K562 (cell line): ENCODE results near the gene CTAG2. TPM values are rescaled to one million over a fixed set of nuclear protein-coding genes. Genes with fewer than 3 reads are reported as not detected.

Source experiments
- ATAC-seq: fragments of 200-7000 bp; cut with Tn5 transposase; 3 replicates; pipeline ENCODE4 v1.9.1; 2020; ENCODE audit warnings: moderate library complexity
- BruUV-seq: library from RNA; stranded (reverse); fragments of 400-500 nt; replicated peaks from 2 replicates; lab custom pipeline; 2021; lab: Mats Ljungman, UMichigan
- CTCF ChIA-PET: fragments of 300-600 bp; formaldehyde crosslinking; extraction: SDS; loops from one replicate; lab custom pipeline; 2021; ENCODE audit warnings: low intra/inter-chr PET ratio; lab: Yijun Ruan, JAX
- POLR2A ChIA-PET: fragments of 300-600, 350-650 bp; sonication (Branson Sonifier 250); formaldehyde crosslinking; extraction: SDS; loops from one replicate; lab custom pipeline; 2021; ENCODE audit warnings: antibody characterized with exemption, inconsistent platforms; lab: Yijun Ruan, JAX
- DNase-seq, 4 experiments: peaks; one replicate each; pipeline versions ENCODE4 v3.0.0 to v3.0.0-alpha.2; 2011 to 2018; ENCODE audit warnings: low spot score in 3 of 4, mixed read lengths in 3 of 4; ENCODE audit errors: extremely low read depth in 1 of 4
- FAIRE-seq: peaks from 2 replicates; lab custom pipeline; 2011; peaks lifted over from hg19 to GRCh38; lab: Jason Lieb, UNC
- H2AFZ ChIP-seq: 2 replicates; pipeline ENCODE4 v1.6.0; 2011; ENCODE audit warnings: low read depth, low read length, control low read depth, inconsistent platforms
- H3K27ac ChIP-seq: fragments of 200-600 bp; 3 replicates; pipeline ENCODE4 v1.8.0; 2011; ENCODE audit warnings: low read depth, mild to moderate bottlenecking, control low read depth, inconsistent platforms, low read length, moderate library complexity, mixed read lengths; ENCODE audit errors: extremely low read depth
- H3K27me3 ChIP-seq, 2 experiments: fragments of 300-600 bp in 1 of 2; 2 replicates in 1 of 2; 3 replicates in 1 of 2; pipeline versions ENCODE4 v1.6.0 to v1.8.0; 2011; ENCODE audit warnings: inconsistent platforms in 2 of 2, low read length in 2 of 2, mild to moderate bottlenecking in 1 of 2, mixed read lengths in 1 of 2, moderate library complexity in 1 of 2; ENCODE audit not compliant: control insufficient read depth in 2 of 2, insufficient read depth in 2 of 2
- H3K36me3 ChIP-seq: fragments of 300-600 bp; 3 replicates; pipeline ENCODE4 v1.8.0; 2011; ENCODE audit warnings: mild to moderate bottlenecking, low read length, inconsistent platforms; ENCODE audit not compliant: control insufficient read depth, insufficient read depth
- H3K4me1 ChIP-seq, 2 experiments: fragments of 200-600 bp in 1 of 2; replicated peaks in 1 of 2; 2 replicates in 1 of 2; 3 replicates in 1 of 2; pipeline versions ENCODE4 v1.5.1 to v1.8.0; 2011; ENCODE audit warnings: inconsistent platforms in 2 of 2, low read length in 2 of 2, mild to moderate bottlenecking in 1 of 2, mixed read lengths in 1 of 2, moderate library complexity in 1 of 2; ENCODE audit not compliant: control insufficient read depth in 2 of 2, insufficient read depth in 2 of 2
- H3K4me2 ChIP-seq: 2 replicates; pipeline ENCODE4 v1.6.1; 2011; ENCODE audit warnings: low read length, control low read depth, inconsistent platforms, mixed read lengths; ENCODE audit not compliant: insufficient read depth
- H3K4me3 ChIP-seq: fragments of 200-600 bp; sonication (generic), shearing (Covaris generic); 2 replicates; pipeline ENCODE4 v1.5.1; 2016; ENCODE audit warnings: control low read depth, inconsistent platforms
- H3K79me2 ChIP-seq: fragments of 200-600 bp; 3 replicates; pipeline ENCODE4 v1.8.0; 2011; ENCODE audit warnings: low read length, inconsistent platforms; ENCODE audit not compliant: control insufficient read depth, insufficient read depth
- H3K9ac ChIP-seq, 2 experiments: 2 replicates each; pipeline versions ENCODE4 v1.6.0 to v1.6.1; 2011; ENCODE audit warnings: low read depth in 2 of 2, low read length in 2 of 2, control low read depth in 1 of 2, inconsistent platforms in 1 of 2, mild to moderate bottlenecking in 1 of 2, mixed read lengths in 1 of 2; ENCODE audit not compliant: insufficient read depth in 1 of 2
- H3K9me1 ChIP-seq: one replicate; pipeline ENCODE4 v1.6.0; 2011; ENCODE audit warnings: inconsistent platforms, mild to moderate bottlenecking, low read length, moderate library complexity; ENCODE audit not compliant: control insufficient read depth, insufficient read depth
- H3K9me3 ChIP-seq: replicated peaks from 2 replicates; pipeline ENCODE4 v1.5.1; 2011; ENCODE audit warnings: low read depth, low read length, inconsistent platforms; ENCODE audit not compliant: control insufficient read depth, insufficient read depth
- H4K20me1 ChIP-seq: replicated peaks from 2 replicates; pipeline ENCODE4 v1.6.1; 2011; ENCODE audit warnings: low read length, inconsistent platforms, mixed read lengths; ENCODE audit not compliant: control insufficient read depth, insufficient read depth
- ASH1L ChIP-seq: fragments of 450-650 bp; IDR thresholded peaks from 2 replicates; pipeline ENCODE4 v1.6.1; 2018; ENCODE audit warnings: borderline replicate concordance, mild to moderate bottlenecking, low read depth; ENCODE audit not compliant: partially characterized antibody
- CHAMP1 ChIP-seq: fragments of 450-650 bp; IDR thresholded peaks from 2 replicates; pipeline ENCODE4 v1.6.1; 2016; ENCODE audit warnings: mild to moderate bottlenecking
- CREB3L1 ChIP-seq: fragments of 450-650 bp; IDR thresholded peaks from 2 replicates; pipeline ENCODE4 v1.6.1; 2014; ENCODE audit warnings: low read depth, mild to moderate bottlenecking, moderate library complexity, borderline replicate concordance
- GATA2 ChIP-seq: sonication (generic); formaldehyde crosslinking; IDR thresholded peaks from 2 replicates; pipeline ENCODE4 v1.4.0; 2020; ENCODE audit warnings: mild to moderate bottlenecking, missing genetic modification reagents
- GTF2A2 ChIP-seq: IDR thresholded peaks from 2 replicates; pipeline ENCODE4 v1.6.1; 2016; ENCODE audit warnings: mild to moderate bottlenecking, missing genetic modification characterization, missing compliant biosample characterization
- HDAC2 ChIP-seq: fragments of 450-650 bp; IDR thresholded peaks from 2 replicates; pipeline ENCODE4 v1.6.1; 2016; ENCODE audit warnings: mild to moderate bottlenecking
- MAZ ChIP-seq, 2 experiments: fragments of 450-650 bp in 1 of 2; sonication (generic) in 1 of 2; formaldehyde crosslinking; IDR thresholded peaks in 1 of 2; conservative IDR thresholded peaks in 1 of 2; 2 replicates each; pipeline versions ENCODE4 v1.4.0 to v1.5.0; 2020; ENCODE audit warnings: mild to moderate bottlenecking in 1 of 2, missing genetic modification reagents in 1 of 2
- MECOM ChIP-seq: fragments of 250-450 bp; sonication (Bioruptor Pico); IDR thresholded peaks from 2 replicates; pipeline ENCODE4 v1.8.0; 2022; ENCODE audit warnings: inconsistent platforms
- PHF8 ChIP-seq: fragments of 200-600 bp; sonication (generic); IDR thresholded peaks from 2 replicates; pipeline ENCODE4 v1.6.1; 2012; ENCODE audit warnings: mixed run types, mild to moderate bottlenecking, inconsistent platforms, low read length, moderate library complexity, borderline replicate concordance
- PKNOX1 ChIP-seq: fragments of 450-650 bp; IDR thresholded peaks from 2 replicates; pipeline ENCODE4 v1.6.1; 2016
- PYGO2 ChIP-seq: fragments of 450-650 bp; IDR thresholded peaks from 2 replicates; pipeline ENCODE4 v1.6.1; 2016; ENCODE audit warnings: mild to moderate bottlenecking, missing genetic modification characterization, moderate library complexity, missing compliant biosample characterization
- SNAPC5 ChIP-seq: fragments of 250-450 bp; sonication (Bioruptor Pico); IDR thresholded peaks from 2 replicates; pipeline ENCODE4 v1.8.0; 2021; ENCODE audit warnings: moderate library complexity, mild to moderate bottlenecking, inconsistent platforms
- TBL1XR1 ChIP-seq, 2 experiments: IDR thresholded peaks; 2 replicates each; pipeline ENCODE4 v1.6.1; 2012; ENCODE audit warnings: improper control_type of control experiment in 2 of 2, low read length in 2 of 2, mild to moderate bottlenecking in 1 of 2
- XRCC5 ChIP-seq: fragments of 200-400 bp; formaldehyde crosslinking; IDR thresholded peaks from 2 replicates; pipeline ENCODE4 v1.6.1; 2017; ENCODE audit warnings: low read depth, mild to moderate bottlenecking, low read length
- ZC3H8 ChIP-seq: fragments of 450-650 bp; IDR thresholded peaks from 2 replicates; pipeline ENCODE4 v1.6.1; 2017
- ZFP1 ChIP-seq: fragments of 450-650 bp; formaldehyde crosslinking; IDR thresholded peaks from 2 replicates; pipeline ENCODE4 v1.4.0; 2020; ENCODE audit warnings: mild to moderate bottlenecking, mixed read lengths
- ZNF133 ChIP-seq: fragments of 250-450 bp; sonication (Bioruptor Pico); IDR thresholded peaks from 2 replicates; pipeline ENCODE4 v1.4.0; 2020; ENCODE audit warnings: mild to moderate bottlenecking
- ZNF184 ChIP-seq: sonication (generic); formaldehyde crosslinking; IDR thresholded peaks from 2 replicates; pipeline ENCODE4 v1.5.0; 2020; ENCODE audit warnings: missing genetic modification reagents
- ZNF57 ChIP-seq: fragments of 450-650 bp; formaldehyde crosslinking; IDR thresholded peaks from 2 replicates; pipeline ENCODE4 v1.4.0; 2020; ENCODE audit warnings: mild to moderate bottlenecking, moderate library complexity
- ZNF696 ChIP-seq: fragments of 250-450 bp; sonication (Bioruptor Pico); conservative IDR thresholded peaks from 2 replicates; pipeline ENCODE4 v1.4.0; 2020; ENCODE audit warnings: mild to moderate bottlenecking, moderate library complexity
- WGBS: fragments of 100-300 bp; shearing (Covaris generic); methylation state at CpG from one replicate; pipeline ENCODE4 v1.1.6; 2016; ENCODE audit warnings: low coverage, mixed read lengths; ENCODE audit not compliant: insufficient coverage; ENCODE audit errors: missing lambda C conversion rate; 5-methylcytosine and 5-hydroxymethylcytosine counted together
- in situ Hi-C: fragments of 300-500 bp; cut with MboI; formaldehyde crosslinking; loops from 4 replicates; pipeline ENCODE4 v1.15.0; 2018; ENCODE audit warnings: inconsistent platforms, mixed read lengths
- intact Hi-C: fragments of 100-400 bp; cut with micrococcal nuclease; formaldehyde crosslinking; loops from 2 replicates; pipeline ENCODE4 v1.14.2; 2022
- polyA plus RNA-seq, 8 experiments: library from polyadenylated mRNA; depleted of rRNA in 4 of 8; stranded (reverse) in 5 of 8; unstranded in 3 of 8; fragments of >200 nt; fragmentation: Nextera tagmentation in 2 of 8; fragmentation: Illumina TruSeq in 1 of 8; extraction: Ambion mirVana in 2 of 8; extraction: Trizol in 1 of 8; gene quantifications; 2 replicates each; pipeline versions ENCODE4 v1.2.1 to v1.2.3, GENCODE V29; 2011 to 2014; ENCODE audit warnings: inconsistent platforms in 1 of 8, missing spikeins in 1 of 8
- total RNA-seq, 7 experiments: library from RNA; depleted of rRNA in 6 of 7; stranded (reverse); fragments of >200 nt in 6 of 7; fragmentation: Illumina TruSeq in 2 of 7; extraction: Trizol in 2 of 7; gene quantifications; 2 replicates each; pipeline versions ENCODE4 v1.2.1 to v1.2.3, GENCODE V29; 2011 to 2021; ENCODE audit warnings: low replicate concordance in 1 of 7

CTAG2 gene
- total and polyA plus RNA-seq, 9 of the 15 experiments (the other 6 are each of a cell fraction or from before 2014, with no cell fraction given): 1.7 to 63.0 (median 18.8) TPM

- Histone ChIP-seq H3K9ac (no peak overlapping the region), H3K27me3 (peaks cover 2 to 28% of the 10 kb centered on the region in 2 experiments; a peak in 3 of 5 replicates), H3K79me2 (no peaks in the 10 kb centered on the region; the same call in 2 of the 3 replicates), H2AFZ (no peak overlapping the region), H3K27ac (no peak overlapping the region), H3K9me3 (no peaks in the 10 kb centered on the region), H3K4me1 (peaks cover 0 to 9% of the 10 kb centered on the region in 2 experiments; a peak in 2 of 5 replicates), H3K9me1 (no peaks in the 10 kb centered on the region), H3K4me2 (no peak overlapping the region), H3K36me3 (no peaks in the 10 kb centered on the region), H3K4me3 (no peak overlapping the region), H4K20me1 (no peaks in the 10 kb centered on the region)
- intact Hi-C loops (no loop called here), in situ Hi-C loops (loop anchor here (10.0 kb wide), 1 partner anchor 71 kb away; the partner anchor contains the start of gene CTAG1A)
- WGBS: 11% methylated on average over 4 of the region's 6 CpGs
- ATAC-seq (no peak), FAIRE-seq (no peak), DNase-seq (no peak)
- TF ChIP-seq MAZ (CRISPR knock-in tag; conservative IDR thresholded peaks at IDR 0.05 in 1 of 2, IDR thresholded peaks at IDR 0.05 in 1 of 2) (no peak), PHF8 (no peak), ZNF133 (CRISPR knock-in tag) (no peak), GATA2 (no peak), PKNOX1 (no peak), SNAPC5 (CRISPR knock-in tag) (no peak), TBL1XR1 (IDR thresholded peaks at IDR 0.05; ENCODE audit: low read length in 2 of 2) (no peak), ZNF184 (no peak), ASH1L (no peak), GTF2A2 (no peak), PYGO2 (tag) (no peak), ZFP1 (CRISPR knock-in tag) (no peak), ZC3H8 (no peak), CREB3L1 (no peak), XRCC5 (no peak), ZNF696 (CRISPR knock-in tag) (no peak), ZNF57 (CRISPR knock-in tag) (no peak), MECOM (no peak), HDAC2 (no peak), CHAMP1 (no peak)
- ChIA-PET POLR2A (no interaction called here), CTCF (no interaction called here)
- BruUV-seq: no TSS peak
Observed at GRCh38 chrX:154655346-154655745, 2.0 kb upstream of the CTAG2 start.
